ENCODE measurements around the gene TSFM.
A peak's percentile ranks its signal among the peaks of the same experiment; 100 is the strongest.
"Not testable (repeated sequence)": the region's sequence is repeated elsewhere in the genome, so short reads cannot be mapped to it uniquely, and the experiment has no call there.

Gene TSFM

DNA sequence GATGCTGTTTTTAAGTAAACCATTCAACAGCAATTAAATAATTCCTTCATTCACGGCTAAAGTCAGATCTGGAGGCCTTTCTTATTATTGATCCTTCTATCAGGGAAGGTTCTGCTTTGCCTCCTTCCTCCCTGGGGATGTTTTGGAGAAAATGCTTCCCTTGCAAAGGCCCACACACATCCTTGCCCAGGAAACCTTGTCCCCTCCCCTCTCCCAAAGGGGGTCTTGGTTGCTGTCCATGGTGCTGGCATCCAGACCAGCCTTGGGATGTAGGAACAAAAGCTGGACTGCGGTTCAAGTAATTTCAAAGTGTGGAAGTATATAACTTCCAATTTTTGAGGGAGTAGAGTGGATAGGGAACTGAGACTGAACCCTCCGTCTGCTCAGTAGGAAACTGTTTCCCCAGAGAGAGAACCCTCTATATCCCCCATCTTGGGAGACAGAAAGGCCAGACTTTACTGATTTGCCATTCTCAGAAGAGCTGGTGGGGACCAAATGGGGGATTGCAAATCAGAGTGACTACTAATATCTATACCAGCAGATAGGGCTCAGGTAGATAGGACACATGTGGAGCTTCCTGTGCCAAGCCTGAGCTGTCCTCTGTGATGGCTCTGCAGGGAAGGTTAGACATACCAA, 22.1 kb upstream of the TSFM start:
- no peak for DNase-seq
- intact Hi-C loops (cut with DNase I), result no loop called here

DNA sequence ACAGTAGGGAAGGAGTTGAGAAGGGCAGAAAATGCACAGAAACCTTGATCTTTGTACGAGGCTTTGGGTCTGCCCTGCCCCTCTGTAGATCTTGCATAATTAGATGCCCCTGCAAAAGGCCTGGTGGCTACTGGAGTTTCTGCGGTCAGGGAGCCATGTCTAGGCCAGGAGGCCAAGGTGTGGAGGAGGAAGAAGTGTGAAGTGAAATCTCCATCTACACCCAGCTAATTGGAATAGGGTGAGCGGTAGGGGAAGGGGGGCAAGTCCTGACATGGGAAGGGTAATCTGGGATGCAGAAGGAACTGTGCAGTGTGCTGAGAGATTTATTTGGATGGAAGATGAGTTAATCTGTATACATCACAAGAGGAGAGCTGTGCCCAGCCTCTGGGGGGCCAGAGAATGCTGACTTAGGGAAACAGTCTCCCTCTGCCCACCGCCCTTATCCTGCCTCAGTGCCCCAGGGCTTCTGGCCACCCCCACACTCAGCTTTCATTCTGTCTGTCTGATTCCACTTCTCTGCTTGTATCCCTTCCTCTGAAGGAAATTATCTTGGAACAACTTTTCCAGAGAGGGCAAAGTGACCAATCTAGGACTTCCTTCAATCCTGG, 21.1 kb upstream of the TSFM start:
- no peak for DNase-seq
- intact Hi-C loops (cut with DNase I), result no loop called here

DNA sequence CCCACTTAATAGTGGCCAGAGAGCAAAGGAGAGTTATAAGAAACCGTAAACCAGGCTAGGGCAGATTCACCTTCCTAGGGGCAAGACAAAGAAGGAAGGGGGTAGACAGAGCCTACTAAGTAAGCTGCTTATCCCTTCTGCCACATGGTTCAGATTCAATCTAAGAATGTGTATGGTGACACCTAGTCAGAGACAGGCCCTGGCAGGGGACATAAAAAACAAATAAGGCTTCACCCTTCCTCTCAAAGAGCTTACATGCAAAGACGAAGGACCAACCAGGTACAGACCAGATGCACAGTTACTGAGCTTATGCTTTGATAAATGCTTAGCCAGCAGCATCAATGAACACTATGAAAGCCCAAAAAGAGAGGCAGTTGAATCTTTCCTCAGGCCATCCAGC, 20.1 kb upstream of the TSFM start:
- DNase-seq, result no peak
- intact Hi-C loops (cut with DNase I), result no loop called here

DNA sequence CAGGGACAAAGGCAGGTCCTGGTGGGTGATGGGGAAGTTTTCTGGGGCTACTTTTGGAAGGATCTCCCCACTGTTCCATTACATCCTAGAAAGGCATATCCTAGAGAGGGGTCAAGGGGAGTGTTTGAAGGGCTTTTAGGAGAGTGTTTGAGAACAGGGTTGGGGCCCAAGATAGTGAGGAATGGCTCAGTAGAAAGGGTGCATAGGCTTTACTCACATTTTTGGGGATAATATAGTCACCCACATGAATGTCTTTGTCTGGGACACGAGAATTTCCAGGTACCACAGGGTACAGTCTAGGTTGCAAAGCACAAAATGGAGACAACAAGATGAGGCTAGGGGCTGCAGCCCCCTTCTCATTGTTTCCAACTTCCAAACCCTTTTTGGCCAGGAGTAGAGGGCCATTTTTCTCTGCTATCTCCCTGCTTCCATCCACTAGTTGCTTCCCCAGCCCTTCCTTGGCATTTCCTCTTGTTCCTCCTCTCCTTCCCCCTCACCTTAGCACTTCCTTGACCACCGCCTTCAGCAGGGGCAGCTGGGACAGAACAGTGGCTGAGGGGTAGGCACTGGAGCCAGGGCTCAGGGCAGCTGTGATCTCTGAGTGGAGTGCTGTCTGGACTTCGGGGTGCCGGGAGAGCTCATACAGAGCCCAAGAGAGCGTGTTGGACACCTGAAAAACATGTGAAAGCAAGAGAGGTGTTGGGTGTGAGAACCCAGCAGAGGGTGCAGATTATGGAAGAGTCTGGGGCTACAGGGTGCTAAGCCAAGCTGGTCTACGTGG, 18.5 kb upstream of the TSFM start:
- intact Hi-C loops (cut with DNase I), result no loop called here
- no peak for DNase-seq

DNA sequence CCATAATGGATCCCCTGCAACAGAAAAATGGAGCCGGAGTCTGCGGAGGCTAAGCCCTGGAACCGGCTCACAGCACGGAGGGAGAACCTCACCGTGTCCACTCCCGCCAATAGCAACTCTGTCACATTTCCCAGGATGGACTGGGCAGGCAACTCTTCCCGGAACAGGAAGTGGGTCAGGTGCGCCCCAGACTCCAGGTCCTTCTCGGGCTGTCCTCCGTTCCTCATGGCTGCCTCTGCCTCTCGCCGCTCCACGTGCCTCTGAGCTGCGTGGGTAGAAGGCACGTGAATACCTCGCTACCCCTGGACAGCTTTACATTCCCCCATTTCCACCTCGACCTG, 18.0 kb upstream of the TSFM start:
- DNase-seq, result no peak
- intact Hi-C loops (cut with DNase I), result no loop called here

DNA sequence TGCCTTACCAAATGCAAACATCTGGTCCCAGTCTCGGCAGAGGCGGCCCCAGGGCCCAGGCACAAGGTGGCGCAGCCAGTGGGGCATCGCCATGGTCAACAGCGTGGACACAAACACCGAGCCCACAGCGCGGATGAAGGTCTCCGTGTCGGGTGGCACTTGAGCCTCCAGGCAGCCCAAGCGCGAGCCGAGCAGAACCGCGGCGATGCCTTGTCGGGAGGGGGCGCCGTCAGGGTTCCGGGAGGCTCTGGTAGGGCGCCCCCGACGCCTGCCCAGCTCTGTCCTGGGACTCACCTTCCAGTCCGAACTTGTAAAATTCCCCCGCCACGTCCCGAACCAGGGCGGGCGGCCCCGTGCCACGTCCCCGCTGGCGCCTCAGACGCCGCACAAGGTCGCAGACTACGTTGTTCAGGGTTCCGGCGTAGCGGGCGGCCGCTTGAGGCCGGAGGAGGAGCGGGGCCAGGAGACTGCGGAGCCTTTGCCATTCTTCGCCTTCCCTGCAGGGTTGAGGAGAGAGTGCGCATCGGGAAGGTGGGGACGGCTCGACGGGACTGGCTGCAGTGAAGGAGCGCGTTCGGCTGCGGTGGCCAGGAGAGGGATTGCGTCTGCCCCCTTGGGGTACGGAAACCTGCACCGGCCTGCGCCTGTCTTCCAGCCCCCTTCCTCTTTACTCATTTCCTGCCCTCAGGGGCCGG, 17.4 kb upstream of the TSFM start:
- DNase-seq, result peak in 1 of 10 donors; percentile 78
- intact Hi-C loops (cut with DNase I), result no loop called here

DNA sequence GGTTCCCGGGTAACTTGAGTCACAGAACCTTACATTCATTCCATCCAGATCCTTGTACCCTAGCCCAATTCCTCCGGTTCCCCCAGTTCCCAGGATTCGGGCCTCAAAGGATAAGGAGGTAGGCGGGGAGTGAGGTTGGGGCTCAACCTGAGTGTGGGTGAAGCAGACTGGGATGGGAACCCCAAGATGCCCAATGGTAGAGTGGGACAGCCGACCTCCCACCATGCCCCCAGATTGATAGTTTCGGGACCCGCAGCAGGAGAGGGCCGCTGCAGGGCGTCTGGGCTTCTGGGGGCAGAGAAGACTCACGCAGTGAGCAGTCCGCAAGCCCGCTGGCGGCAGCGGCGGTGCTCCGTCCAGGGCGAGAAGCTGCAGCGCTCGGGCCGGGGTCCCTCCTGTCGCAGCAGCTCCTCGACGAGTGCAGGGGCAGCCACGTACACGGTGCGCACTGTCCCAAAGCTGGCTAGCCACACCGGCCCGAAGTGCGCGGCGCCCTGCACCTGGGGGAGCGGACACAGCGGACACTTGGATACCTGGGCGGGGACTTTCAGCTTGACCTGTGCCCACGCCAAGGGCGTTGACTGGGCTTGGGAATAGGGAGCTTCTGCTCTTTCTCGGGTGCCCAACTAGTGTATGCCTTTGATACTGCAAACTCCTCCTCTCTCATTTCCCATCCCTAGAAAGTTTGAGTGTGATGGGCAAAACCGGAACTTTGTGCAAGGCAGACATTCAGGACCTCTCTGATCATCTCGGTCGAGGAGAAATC, 16.7 kb upstream of the TSFM start:
- intact Hi-C loops (cut with DNase I), result no loop called here
- DNase-seq, result no peak

DNA sequence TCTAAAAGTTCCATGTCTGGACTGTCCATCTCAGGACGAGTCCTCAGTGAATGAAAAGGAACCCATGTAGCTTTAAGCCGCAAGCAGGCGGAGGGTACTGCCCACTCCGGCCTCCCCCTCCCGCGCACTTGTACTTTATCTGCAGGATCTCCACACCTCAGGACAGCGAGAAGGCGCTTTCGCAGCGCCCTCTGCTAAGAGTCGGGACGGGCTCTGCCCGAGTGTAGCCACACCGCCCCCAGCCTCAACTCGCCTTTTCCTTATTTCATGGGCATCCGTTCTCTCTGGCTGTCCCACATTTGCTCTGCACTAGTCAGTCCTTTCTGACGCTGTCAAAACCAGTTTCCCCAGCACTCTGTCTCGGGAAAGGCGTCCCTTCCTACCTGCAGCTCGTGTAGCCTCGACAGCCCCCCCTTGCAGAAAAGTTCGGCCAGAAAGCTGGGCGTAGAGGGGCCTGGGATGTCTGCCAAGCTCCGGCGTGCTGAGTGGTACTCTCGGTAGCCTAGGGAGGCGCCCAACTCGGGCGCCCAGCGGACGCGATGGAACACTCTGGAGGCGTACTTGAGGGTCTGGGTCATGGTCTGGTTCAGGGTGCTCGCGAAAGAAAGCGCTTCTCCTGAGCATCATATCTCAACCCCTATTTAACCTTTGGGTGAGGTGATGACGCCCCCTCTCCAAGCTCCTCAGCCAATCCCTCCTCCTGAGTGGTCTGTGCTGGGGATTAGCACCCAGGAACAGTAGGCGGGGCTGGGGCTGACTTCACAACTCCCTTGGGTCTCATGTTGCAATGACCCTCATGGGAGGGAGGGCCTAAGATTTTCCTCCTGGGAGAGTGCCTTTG, 15.9 kb upstream of the TSFM start, which contains the start of gene CYP27B1:
CYP27B1 (minus strand) TSS at position 615 of the 841 bp plus-strand sequence; CDS start at position 578, 37 bp downstream.
- intact Hi-C loops (cut with DNase I), result no loop called here
- DNase-seq, result peak in 1 of 10 donors; percentile 74

DNA sequence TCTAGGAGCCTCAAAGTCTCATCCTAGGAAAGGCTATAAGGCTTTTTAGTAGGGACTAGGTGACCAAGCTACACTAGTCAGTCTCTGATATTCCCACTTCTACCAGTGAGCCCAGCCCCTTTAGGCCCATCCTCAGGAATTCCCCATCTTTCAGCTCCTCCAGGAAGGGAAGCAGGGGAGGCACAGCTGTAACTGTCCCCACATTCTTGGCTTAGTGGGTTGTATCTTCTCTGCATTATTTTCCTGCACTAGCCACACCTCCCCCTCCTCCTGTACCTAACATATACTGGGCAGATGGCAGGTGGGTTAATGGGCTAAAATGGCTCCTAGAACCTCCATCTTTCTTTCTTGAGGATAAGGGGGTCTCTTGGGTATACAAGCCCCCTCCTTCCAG, 15.3 kb upstream of the TSFM start:
- no peak for DNase-seq
- intact Hi-C loops (cut with DNase I), result no loop called here

DNA sequence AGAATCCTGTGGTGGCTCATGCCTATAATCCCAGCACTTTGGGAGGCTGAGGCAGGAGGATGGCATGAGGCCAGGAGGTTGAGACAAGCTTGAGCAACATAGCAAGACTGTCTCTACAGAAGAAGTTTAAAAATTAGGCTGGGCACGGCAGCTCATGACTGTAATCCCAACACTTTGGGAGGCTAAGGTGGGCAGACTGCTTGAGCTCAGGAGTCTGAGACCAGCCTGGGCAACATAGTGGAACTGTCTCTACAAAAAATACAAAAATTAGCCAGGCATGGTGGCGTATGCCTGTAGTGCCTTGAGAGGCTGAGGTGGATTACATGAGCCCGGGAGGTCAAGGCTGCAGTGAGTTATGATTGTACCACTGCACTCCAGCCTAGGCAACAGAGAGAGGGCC, 14.7 kb upstream of the TSFM start:
- intact Hi-C loops (cut with DNase I), result no loop called here
- DNase-seq, result no peak

DNA sequence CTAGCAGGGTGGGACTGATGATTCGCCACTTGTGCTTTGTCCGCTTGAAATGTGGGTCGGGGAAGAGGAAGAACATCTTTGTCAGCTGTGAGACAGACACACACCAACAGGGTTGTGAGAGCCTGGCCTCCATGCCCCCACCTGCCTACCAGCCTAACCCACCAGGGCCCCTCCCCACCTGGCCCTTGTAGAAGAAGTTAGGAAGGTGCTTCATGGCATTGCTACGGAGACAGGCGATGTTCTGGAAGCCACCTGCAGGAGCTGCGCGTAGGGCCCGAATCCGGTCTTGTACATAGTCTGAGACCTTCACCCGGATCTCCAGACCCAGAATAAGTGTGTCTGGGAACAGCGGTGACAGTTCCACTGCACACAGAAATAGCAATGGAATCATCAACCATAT, 13.0 kb upstream of the TSFM start:
- DNase-seq, result no peak
- intact Hi-C loops (cut with DNase I), result no loop called here

DNA sequence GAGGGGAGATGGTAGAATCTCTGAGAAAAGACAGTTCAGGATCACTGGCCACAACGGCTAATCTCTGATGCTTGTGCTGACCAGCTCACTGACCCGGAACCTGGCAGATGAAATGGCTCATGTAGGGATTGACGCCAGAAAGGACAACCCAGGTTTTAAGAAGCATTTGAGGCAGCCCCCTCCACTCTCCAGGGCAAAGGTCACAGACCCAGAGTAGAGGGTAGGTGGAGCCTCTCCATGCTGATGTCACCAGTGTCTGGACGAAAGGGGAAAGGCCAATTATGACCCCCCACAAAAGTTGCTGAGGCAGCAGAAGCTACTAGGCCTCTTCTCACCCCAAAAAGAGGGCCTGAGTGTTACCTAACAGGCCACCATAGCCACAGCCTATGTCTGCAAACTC, 11.9 kb upstream of the TSFM start:
- no peak for DNase-seq
- intact Hi-C loops (cut with DNase I), result no loop called here

DNA sequence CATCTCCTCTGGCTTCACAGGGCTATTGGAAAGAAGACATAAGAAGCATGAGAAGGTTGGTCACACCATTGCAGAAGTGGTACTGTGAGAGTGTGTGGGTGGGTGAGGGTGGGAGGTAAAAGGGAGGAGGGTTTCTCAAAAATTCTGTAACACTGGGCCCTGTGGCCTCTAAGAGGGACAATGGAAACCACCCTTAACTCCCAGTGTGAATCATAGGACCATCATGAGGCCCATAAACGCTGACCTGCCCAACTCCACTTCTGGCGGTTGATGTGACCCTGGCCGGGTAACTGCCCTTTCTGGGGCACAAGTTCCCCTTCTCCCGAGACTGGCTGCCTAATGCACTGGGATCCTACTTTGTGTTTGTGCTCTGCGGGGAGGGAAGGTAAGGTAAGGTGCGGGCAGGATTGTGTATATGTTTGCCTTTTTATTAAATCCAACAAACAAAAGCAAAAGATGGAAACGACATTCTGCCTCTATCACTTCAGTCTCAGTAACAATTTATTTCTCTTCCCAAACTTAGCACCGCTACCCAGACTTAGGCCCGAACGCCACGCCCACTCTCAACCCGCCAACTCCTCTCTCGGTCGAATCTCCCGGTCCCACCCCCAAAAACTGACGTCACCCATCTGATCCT, 11.2 kb upstream of the TSFM start:
- peak; percentile 55 to 97 (median 75) for DNase-seq
- intact Hi-C loops (cut with DNase I), result no loop called here

DNA sequence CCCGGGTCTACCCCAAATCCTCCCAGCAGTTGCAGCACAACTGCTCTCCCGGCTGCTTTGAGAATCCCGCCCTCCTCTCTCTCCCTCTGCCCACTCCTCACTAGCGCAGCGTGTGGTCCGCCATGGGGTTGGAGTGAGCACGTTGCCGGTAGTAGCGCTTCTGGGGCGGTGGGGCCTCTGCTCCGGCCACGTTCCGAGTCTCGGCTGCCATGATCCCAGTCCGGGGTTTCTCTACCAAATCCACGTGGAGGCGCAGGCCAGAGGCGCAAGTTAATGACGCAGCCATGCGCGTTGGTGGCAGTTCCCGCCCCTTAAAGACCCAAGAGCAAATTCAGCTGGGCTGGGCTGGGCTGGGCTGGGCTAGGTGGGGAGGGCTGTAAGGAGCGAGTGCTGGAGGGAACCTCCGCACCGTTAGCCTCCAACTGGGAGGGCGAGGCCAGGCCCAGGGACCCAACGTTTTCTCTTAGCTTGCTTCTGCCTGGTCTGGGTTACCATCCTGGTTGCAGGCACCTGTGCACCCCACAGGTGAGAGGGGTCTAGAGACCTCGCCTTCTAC, 10.6 kb upstream of the TSFM start, which contains the start of gene METTL1:
METTL1 (minus strand) TSS at position 233 of the 556 bp plus-strand sequence; CDS start at position 211, 22 bp downstream.
- DNase-seq, result peak; percentile 92 to 99 (median 96)
- intact Hi-C loops (cut with DNase I), result loop anchor here (1.0 kb wide), 2 partner anchors 10 to 20 kb away; partner anchors contain the start of genes CDK4 and TSFM

DNA sequence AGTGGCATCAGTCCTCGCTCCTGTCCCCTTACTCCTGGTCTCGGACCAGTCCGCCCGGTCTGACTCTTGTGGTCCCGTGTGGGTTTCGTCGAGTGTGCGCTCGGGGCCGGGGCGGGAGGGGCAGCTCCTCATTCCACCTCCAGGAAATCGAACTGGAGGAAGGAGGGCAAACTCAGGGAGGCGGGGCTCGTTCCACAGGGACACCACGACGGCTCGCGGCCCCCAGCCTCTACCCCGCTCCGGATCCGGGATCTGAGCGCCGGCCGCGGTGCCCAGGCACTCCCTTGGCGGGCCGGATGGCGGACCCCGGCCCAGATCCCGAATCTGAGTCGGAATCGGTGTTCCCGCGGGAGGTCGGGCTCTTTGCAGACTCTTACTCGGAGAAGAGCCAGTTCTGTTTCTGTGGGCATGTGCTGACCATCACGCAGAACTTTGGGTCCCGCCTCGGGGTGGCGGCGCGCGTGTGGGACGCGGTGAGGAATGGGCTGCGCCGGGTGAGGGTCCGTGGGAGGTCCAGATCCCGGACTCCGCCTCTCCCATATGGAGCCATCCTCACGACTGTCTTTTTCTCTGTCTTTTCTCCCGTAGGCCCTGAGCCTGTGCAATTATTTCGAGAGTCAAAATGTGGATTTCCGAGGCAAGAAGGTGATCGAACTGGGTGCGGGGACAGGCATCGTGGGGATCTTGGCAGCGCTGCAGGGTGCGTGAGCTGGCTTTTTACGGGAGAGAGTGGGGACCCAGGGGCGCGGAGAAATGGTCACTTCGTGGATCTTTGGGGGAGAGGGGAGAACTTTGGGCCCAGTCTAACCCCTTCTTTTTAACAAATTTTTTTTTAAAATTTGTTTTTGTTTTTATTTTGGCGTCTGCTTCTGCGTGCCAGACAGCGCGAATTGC, 9.9 kb upstream of the TSFM start, which contains the start of gene EEF1AKMT3:
EEF1AKMT3 (plus strand) TSS at position 186 of the 894 bp plus-strand sequence; CDS start at position 297, 111 bp downstream.
- peak in 6 of 10 donors; percentile 34 to 91 (median 46) for DNase-seq
- intact Hi-C loops (cut with DNase I), result loop anchor here (1.0 kb wide), 2 partner anchors 10 to 20 kb away; partner anchors contain the start of genes CDK4 and TSFM

DNA sequence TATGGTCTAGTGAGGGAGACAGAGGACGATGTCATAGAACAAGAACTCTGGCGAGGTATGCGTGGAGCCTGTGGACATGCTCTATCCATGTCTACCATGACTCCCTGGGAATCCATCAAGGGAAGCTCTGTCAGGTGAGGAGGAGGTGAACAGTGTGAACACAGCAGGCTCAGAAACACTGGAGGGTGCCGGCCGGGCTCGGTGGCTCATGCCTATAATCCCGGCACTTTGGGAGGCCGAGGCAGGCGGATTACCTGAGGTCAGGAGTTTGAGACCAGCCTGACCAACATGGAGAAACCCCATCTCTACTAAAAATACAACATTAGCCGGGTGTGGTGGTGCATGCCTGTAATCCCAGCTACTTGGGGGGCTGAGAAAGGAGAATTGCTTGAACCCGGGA, 8.0 kb upstream of the TSFM start:
- peak in 1 of 10 donors; percentile 72 for DNase-seq
- intact Hi-C loops (cut with DNase I), result not testable (repeated sequence)

DNA sequence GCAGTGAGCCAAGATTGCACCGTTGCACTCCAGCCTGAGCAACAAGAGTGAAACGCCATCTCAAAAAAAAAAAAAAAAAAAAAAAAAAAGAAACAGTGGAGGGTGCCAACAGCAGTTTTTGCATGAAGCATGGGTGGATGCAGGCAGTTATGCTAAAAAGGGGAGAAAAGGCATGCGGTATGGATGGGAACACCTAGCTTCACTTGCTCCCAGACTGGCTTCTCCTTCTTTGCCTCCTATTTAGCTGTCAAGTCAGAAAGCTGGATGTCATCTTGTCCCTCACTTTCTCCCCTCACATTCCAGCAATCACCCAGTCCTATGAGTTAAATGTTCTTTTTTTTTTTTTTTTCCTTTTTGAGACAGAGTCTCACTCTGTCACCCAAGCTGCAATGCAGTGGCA, 7.5 kb upstream of the TSFM start:
- intact Hi-C loops (cut with DNase I), result no loop called here
- no peak for DNase-seq
